ENCODE measurements around the gene FNIP1. TPM values are rescaled to one million over a fixed set of nuclear protein-coding genes. Genes with fewer than 3 reads are reported as not detected.

Gene FNIP1
- total and polyA plus RNA-seq, 2 of the 13 experiments (the other 11 are each of a cell fraction or from before 2014, with no cell fraction given) = 10.9 to 29.3 TPM

DNA sequence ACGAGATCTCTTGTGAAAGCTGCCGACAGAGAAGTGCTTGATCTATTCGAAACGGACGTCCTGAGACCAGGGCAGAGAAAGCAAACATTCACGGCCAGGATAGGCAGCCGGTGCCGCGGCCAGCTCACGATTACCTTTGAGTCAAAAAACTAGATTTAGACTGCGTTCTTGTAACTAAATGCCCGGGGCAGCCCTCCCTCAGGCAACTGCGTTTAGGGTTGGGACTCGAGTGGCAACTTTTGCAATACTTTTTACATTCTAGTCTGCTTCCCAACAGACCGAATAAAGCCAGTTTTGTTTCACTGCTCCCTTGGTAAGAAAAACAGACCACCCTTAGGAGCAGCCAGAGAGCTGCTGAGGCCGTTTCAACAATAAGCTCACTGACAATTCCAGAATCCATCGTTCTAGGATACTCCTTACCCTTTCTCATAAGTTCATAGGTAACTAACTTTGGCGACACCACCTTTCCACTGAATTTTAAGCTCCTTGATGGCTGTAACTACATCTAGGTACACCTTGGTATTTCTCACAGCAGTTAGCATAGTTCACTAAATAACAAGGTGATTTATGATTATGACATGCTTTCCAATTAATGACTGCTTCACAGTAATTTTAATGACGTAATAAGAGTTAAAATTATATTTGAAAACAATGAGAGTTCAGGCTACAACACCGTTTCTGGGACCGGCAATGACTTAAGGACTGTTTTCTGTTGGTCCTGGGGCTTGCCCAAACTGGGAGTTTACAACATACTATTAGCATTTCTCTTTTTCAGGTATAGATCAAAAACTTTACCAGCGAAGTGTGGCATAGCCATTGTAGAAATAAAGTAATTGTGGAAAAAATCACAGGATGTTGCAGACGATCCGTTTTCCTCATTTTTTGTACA lies 160.9 kb downstream of the FNIP1 start (continued):
- TF ChIP-seq ZNF276 (CRISPR knock-in tag; IDR thresholded peaks at IDR 0.05; ENCODE audit: low read depth) (no peak), KDM5A (IDR thresholded peaks at IDR 0.05; ENCODE audit: borderline replicate concordance, low read length) (0 out of 2 replicates have a peak, but pooled peaks have one; percentile 3), NPAS2 (CRISPR knock-in tag; IDR thresholded peaks at IDR 0.05; ENCODE audit: borderline replicate concordance) (no peak), ZNF264 (CRISPR knock-in tag; IDR thresholded peaks at IDR 0.05) (peak; percentile 14; the same call in 1 of the 2 replicates), RARA (CRISPR knock-in tag; IDR thresholded peaks at IDR 0.05) (0 out of 2 replicates have a peak, but pooled peaks have one; percentile 5), ZFP82 (CRISPR knock-in tag; IDR thresholded peaks at IDR 0.05; ENCODE audit: borderline replicate concordance) (peak; percentile 54; the same call in 1 of the 2 replicates), ZBTB7B (CRISPR knock-in tag; IDR thresholded peaks at IDR 0.05) (0 out of 2 replicates have a peak, but pooled peaks have one; percentile 7), ZNF737 (CRISPR knock-in tag; IDR thresholded peaks at IDR 0.05; ENCODE audit: borderline replicate concordance) (0 out of 2 replicates have a peak, but pooled peaks have one; percentile 36), ZNF20 (CRISPR knock-in tag; IDR thresholded peaks at IDR 0.05) (0 out of 2 replicates have a peak, but pooled peaks have one; percentile 61), AGO2 (optimal IDR thresholded peaks at IDR 0.05; ENCODE audit: low read depth, low read length) (peak; percentile 6), ZSCAN12 (CRISPR knock-in tag; IDR thresholded peaks at IDR 0.05) (peak; percentile 11; the same call in 1 of the 2 replicates), ARNTL (CRISPR knock-in tag; IDR thresholded peaks at IDR 0.05) (peak; percentile 37; the same call in 1 of the 2 replicates), ZNF407 (CRISPR knock-in tag; IDR thresholded peaks at IDR 0.05; ENCODE audit: not compliant biosample characterization) (no peak)
- TF ChIP-seq, protein P1, sequence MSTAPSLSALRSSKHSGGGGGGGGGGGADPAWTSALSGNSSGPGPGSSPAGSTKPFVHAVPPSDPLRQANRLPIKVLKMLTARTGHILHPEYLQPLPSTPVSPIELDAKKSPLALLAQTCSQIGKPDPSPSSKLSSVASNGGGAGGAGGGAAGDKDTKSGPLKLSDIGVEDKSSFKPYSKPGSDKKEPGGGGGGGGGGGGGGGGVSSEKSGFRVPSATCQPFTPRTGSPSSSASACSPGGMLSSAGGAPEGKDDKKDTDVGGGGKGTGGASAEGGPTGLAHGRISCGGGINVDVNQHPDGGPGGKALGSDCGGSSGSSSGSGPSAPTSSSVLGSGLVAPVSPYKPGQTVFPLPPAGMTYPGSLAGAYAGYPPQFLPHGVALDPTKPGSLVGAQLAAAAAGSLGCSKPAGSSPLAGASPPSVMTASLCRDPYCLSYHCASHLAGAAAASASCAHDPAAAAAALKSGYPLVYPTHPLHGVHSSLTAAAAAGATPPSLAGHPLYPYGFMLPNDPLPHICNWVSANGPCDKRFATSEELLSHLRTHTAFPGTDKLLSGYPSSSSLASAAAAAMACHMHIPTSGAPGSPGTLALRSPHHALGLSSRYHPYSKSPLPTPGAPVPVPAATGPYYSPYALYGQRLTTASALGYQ (CRISPR knock-in tag; IDR thresholded peaks at IDR 0.05) = no peak
- TF ChIP-seq, protein P2, sequence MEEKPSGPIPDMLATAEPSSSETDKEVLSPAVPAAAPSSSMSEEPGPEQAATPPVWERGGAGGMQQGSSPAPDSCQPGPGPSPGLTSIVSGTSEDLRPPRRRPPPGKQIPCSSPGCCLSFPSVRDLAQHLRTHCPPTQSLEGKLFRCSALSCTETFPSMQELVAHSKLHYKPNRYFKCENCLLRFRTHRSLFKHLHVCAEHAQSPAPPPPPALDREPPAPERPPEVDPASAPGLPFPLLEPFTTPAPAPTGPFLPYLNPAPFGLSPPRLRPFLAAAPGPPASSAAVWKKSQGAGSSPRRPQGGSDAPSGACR (CRISPR knock-in tag; IDR thresholded peaks at IDR 0.05) = 0 out of 2 replicates have a peak, but pooled peaks have one; percentile 33

All from HepG2 (cell line).